Tibial nerve (tissue), 4 donors: ENCODE data around the gene CNGA3. TPM values are rescaled to one million over a fixed set of nuclear protein-coding genes. Genes with fewer than 3 reads are reported as not detected.

Experiments
- DNase-seq, 2 donors: peaks; one replicate each; pipeline ENCODE4 v3.0.0-alpha.2; 2019; ENCODE audit warnings: low spot score in 2 of 2
- H3K27ac ChIP-seq, 4 donors: fragments of 200-600 bp; sonication (generic) in 3 of 4; one replicate each; pipeline ENCODE4 v1.5.1; 2017 to 2019; ENCODE audit warnings: mild to moderate bottlenecking in 1 of 4
- H3K27me3 ChIP-seq, 2 donors: fragments of 200-600 bp; sonication (generic) in 1 of 2; one replicate each; pipeline versions ENCODE4 v1.5.1 to v1.6.0; 2017 to 2019
- H3K36me3 ChIP-seq, 3 donors: fragments of 200-600 bp; sonication (generic); one replicate each; pipeline ENCODE4 v1.5.1; 2018 to 2019
- H3K4me1 ChIP-seq, 4 donors: fragments of 200-600 bp; sonication (generic) in 3 of 4; one replicate each; pipeline ENCODE4 v1.5.1; 2017 to 2019
- H3K4me3 ChIP-seq, 4 donors: fragments of 200-600 bp; sonication (generic) in 3 of 4; one replicate each; pipeline ENCODE4 v1.5.1; 2017 to 2019; ENCODE audit warnings: mild to moderate bottlenecking in 1 of 4, moderate library complexity in 1 of 4
- H3K9me3 ChIP-seq, 4 donors: fragments of 200-600 bp; sonication (generic) in 3 of 4; one replicate each; pipeline ENCODE4 v1.5.1; 2017 to 2019
- EP300 ChIP-seq, 2 donors: sonication (generic); formaldehyde crosslinking; IDR thresholded peaks; one replicate each; pipeline ENCODE4 v1.6.1; 2017; ENCODE audit warnings: antibody characterized with exemption in 2 of 2, mild to moderate bottlenecking in 1 of 2
- POLR2A ChIP-seq, 2 donors: fragments of 450-650 bp; IDR thresholded peaks; one replicate each; pipeline ENCODE4 v1.6.1; 2017; ENCODE audit warnings: antibody characterized with exemption in 2 of 2, mild to moderate bottlenecking in 2 of 2, moderate library complexity in 2 of 2
- WGBS, 2 donors: methylation state at CpG; one replicate each; pipeline ENCODE4 v1.1.5; 2018; 5-methylcytosine and 5-hydroxymethylcytosine counted together
- total RNA-seq, 4 donors: library from RNA; depleted of rRNA; stranded (reverse); fragments of >200 nt; gene quantifications; one replicate each; pipeline ENCODE4 v1.1.0, GENCODE V29; 2016
- TF ChIP-seq, protein P1 (sequence below), 5 experiments: fragments of 200-600 bp in 3 of 5; fragments of 450-650 bp in 2 of 5; sonication (generic) in 3 of 5; IDR thresholded peaks; one replicate each; pipeline ENCODE4 v1.5.1; 2016 to 2019; ENCODE audit warnings: antibody characterized with exemption in 5 of 5, mild to moderate bottlenecking in 3 of 5, moderate library complexity in 2 of 5

The CNGA3 gene
- 1 to 10 TPM in 1 of 4 donors, under 1 TPM in 1, not detected in 2; 0.30 to 1.3 TPM for total RNA-seq

DNA sequence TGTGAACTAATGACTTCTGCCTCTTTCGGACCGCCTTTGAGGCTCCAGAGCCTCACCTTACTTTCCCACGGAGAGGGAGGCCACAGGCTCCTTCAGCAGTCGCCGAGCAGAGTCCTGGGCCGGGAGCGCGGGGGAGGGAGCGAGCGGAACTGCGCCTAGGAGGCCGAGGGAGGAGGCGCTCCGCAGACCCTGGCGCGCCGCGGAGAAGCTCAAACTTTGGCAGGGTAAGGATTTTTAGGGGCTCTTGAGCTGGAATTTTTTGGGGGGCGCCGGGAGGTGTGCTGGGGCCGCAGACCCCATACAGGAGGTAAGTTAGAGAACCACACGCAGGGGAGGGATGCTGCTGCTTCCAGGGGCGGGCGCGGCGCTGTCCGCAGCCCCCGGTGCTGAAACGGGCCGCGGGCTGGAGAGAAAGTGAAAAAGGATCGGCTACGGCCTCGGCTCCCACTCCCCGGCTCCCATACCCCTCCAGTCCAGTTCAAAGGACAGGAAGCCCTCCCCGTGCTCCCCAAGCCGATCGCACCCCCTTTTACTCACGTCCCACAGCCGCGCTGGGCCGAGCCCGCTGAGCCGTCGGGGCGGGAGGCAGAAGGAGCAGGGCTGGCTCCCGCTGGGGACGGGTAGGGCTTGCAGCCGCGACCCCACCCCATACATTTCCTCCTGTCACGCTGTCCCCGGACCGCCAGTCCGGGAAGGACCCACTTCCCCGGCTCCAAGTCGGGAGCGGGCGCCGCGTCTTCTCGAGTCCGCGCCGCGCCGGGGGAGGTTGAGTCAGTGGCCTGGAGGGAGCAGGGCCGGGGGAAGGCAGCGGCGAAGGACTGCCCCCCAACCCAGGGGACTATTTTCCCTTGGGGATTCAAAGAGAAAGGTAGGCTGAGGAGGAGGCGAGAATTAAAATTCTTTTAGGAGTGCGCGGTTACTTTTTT, at the start of gene CNGA3:
Gene CNGA3 (plus strand): TSS at position 146 of the 926 bp plus-strand sequence. CDS start 23,520 bp downstream, outside the sequence.
- TF ChIP-seq, protein P1, sequence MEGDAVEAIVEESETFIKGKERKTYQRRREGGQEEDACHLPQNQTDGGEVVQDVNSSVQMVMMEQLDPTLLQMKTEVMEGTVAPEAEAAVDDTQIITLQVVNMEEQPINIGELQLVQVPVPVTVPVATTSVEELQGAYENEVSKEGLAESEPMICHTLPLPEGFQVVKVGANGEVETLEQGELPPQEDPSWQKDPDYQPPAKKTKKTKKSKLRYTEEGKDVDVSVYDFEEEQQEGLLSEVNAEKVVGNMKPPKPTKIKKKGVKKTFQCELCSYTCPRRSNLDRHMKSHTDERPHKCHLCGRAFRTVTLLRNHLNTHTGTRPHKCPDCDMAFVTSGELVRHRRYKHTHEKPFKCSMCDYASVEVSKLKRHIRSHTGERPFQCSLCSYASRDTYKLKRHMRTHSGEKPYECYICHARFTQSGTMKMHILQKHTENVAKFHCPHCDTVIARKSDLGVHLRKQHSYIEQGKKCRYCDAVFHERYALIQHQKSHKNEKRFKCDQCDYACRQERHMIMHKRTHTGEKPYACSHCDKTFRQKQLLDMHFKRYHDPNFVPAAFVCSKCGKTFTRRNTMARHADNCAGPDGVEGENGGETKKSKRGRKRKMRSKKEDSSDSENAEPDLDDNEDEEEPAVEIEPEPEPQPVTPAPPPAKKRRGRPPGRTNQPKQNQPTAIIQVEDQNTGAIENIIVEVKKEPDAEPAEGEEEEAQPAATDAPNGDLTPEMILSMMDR (IDR thresholded peaks at IDR 0.05): no peak
- TF ChIP-seq POLR2A (IDR thresholded peaks at IDR 0.05) (no peak), EP300 (IDR thresholded peaks at IDR 0.05) (no peak)
- WGBS, 2 donors: 4% methylated on average over 49 to 62 of the region's 72 CpGs
- Histone ChIP-seq H3K36me3 (no peaks in the 10 kb centered on the region), H3K9me3 (no peaks in the 10 kb centered on the region), H3K4me1 (peaks cover 0 to 18% (median 0%) of the 10 kb centered on the region in 4 donors), H3K4me3 (no peak within 1 kb of the TSS), H3K27me3 (peaks cover 0 to 81% of the 10 kb centered on the region in 2 donors), H3K27ac (no peak within 1 kb of the TSS)
- no peak for DNase-seq

DNA sequence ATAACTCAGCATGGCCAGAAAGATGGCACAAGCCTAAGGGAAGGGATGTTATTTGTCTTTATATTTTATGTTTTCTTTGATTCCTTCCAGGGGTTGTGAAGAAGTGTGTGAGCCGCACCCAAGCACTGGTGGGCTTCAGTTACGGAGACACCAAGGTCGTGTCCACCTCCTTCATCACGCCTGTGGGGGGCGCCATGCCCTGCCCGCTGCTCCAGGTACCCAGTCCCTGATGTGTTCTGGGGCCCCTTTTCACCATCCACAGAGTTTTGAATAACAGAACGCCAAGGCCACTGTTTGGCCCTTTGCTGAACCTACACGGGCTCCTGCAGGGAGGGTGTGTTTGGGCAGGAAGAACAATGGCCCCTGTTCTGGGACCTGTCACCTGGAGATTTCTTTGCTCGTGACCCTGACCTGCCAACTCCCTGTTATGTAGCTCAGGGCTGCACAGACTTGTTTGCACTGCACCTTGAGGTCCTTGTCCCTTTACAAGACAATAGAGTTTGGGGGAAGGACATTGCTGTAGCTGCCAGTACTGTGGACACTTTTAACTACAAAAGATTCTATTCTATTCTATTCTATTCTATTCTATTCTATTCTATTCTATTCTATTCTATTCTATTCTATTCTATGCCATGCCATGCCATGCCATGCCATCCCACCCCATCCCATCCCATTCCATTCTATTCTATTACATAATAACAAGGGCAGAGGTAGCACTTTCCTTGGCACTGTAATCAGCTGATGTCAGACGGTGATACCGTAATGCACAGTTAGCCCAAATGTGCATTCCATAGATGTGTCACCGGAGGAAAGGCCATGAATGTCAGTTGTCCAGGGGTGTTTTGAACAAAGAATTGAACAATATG, 48.2 kb upstream of the CNGA3 start:
- H3K4me3 ChIP-seq: no peak overlapping the region
- WGBS, 2 donors: 65 to 70% methylated on average over 12 of the region's 12 CpGs
- no peak for DNase-seq
- no peaks in the 10 kb centered on the region for H3K27me3 ChIP-seq
- no peak overlapping the region for H3K27ac ChIP-seq
- no peaks in the 10 kb centered on the region for H3K9me3 ChIP-seq
- H3K36me3 ChIP-seq: no peaks in the 10 kb centered on the region
- TF ChIP-seq, protein P1 (IDR thresholded peaks at IDR 0.05): no peak
- TF ChIP-seq POLR2A (IDR thresholded peaks at IDR 0.05) (no peak), EP300 (IDR thresholded peaks at IDR 0.05) (no peak)
- H3K4me1 ChIP-seq: peaks cover 0 to 4% (median 0%) of the 10 kb centered on the region in 4 donors

DNA sequence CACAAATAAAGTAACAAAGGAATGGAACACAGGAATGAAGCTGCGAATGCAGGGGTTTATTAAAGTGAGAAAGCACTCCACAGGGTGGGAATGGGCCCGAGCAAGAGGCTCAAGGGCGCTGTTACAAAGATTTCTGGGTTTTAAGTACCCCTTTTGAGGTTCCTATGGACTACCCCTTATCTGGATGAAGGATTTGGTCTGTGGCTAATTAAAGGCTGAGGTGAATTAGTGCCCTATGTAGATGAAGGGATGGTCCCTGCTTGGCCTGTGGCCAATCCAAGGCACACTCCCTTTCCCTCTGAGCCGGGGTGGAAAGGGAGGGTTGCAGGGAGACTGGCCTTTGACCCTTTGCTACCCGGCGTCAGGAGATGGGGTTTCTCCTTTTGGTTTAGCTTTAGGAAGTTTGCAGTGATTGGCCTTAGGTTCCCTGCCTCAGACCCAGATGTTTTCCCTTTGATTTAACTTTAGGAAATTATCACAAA, 47.5 kb upstream of the CNGA3 start:
- TF ChIP-seq, protein P1 (IDR thresholded peaks at IDR 0.05): no peak
- no peak for TF ChIP-seq EP300 (IDR thresholded peaks at IDR 0.05)
- no peak for TF ChIP-seq POLR2A (IDR thresholded peaks at IDR 0.05)
- Histone ChIP-seq H3K4me1 (peaks cover 0 to 4% (median 0%) of the 10 kb centered on the region in 4 donors), H3K4me3 (no peak overlapping the region), H3K27ac (no peak overlapping the region), H3K27me3 (no peaks in the 10 kb centered on the region), H3K36me3 (no peaks in the 10 kb centered on the region), H3K9me3 (no peaks in the 10 kb centered on the region)
- WGBS, 2 donors: 47 to 55% methylated on average over 6 of the region's 6 CpGs
- DNase-seq: no peak

DNA sequence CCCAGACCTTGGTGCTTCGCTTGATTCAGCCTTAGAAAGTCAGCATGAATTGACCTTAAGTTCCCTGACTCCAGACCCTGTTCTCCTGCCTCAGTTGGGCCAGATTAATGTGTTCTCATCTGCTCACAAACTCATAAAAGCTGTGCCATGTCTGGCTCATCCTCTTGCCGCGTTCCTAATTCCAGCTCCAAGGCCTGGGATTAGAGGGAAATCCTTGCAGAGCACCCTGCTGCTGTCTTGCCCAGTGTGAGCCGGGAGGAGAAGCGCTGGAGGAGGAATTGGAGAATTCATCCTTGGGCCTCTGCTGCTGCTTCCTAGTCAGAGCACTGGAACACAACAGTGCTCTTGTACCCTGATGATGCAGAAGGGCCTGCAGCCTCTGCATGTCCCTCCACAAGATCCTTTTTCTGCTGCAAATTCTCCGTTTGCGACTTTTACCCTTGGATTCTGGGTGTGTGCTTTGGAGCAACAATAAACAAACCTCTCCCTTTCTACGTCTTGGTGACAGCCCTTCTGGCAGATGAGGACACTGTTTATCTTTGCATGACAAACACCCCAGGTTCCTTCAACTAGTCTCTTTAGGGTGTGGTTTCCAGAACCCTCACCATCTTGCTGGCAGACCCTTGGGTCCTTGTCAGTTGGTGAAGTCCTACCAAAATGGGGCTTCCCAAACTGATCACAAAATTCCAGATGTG, 46.9 kb upstream of the CNGA3 start:
- no peak overlapping the region for H3K4me3 ChIP-seq
- H3K4me1 ChIP-seq: peaks cover 0 to 4% (median 0%) of the 10 kb centered on the region in 4 donors
- H3K36me3 ChIP-seq: no peaks in the 10 kb centered on the region
- no peaks in the 10 kb centered on the region for H3K27me3 ChIP-seq
- no peak overlapping the region for H3K27ac ChIP-seq
- TF ChIP-seq, protein P1 (IDR thresholded peaks at IDR 0.05): no peak
- no peak for TF ChIP-seq EP300 (IDR thresholded peaks at IDR 0.05)
- no peak for TF ChIP-seq POLR2A (IDR thresholded peaks at IDR 0.05)
- WGBS, 2 donors: 67 to 70% methylated on average over 8 of the region's 8 CpGs
- no peak for DNase-seq
- no peaks in the 10 kb centered on the region for H3K9me3 ChIP-seq
